NK-92 treated with Interleukin-12 subunit alpha and Interleukin-12 subunit beta, amount 100 ng/mL, for 24 hours (cell line): ENCODE data around the gene NEU1.
"Not testable (repeated sequence)": the region's sequence is repeated elsewhere in the genome, so short reads cannot be mapped to it uniquely, and the experiment has no call there.

Experiments
- DNase-seq: peaks from one replicate; lab custom pipeline; 2025; lab: John Stamatoyannopoulos, UW

Gene NEU1

DNA sequence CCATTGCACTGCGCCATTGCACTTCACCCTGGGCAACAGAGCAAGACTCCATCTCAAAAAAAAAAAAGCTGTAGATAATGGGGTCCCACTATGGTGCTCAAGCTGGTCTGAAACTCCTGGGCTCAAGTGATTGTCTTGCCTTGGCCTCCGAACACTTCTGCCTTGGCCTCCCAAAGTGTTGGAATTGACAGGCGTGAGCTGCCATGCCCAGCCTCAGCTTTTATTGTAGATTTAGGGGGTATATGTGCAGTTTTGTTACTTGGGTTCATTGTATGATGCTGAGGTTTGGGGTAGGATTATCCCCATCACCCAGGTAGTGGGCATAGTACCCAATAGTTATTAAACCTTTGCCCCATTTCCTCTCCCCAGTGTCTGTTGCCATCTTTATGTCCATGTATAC, 23.7 kb downstream of the NEU1 start:
- DNase-seq, result no peak

DNA sequence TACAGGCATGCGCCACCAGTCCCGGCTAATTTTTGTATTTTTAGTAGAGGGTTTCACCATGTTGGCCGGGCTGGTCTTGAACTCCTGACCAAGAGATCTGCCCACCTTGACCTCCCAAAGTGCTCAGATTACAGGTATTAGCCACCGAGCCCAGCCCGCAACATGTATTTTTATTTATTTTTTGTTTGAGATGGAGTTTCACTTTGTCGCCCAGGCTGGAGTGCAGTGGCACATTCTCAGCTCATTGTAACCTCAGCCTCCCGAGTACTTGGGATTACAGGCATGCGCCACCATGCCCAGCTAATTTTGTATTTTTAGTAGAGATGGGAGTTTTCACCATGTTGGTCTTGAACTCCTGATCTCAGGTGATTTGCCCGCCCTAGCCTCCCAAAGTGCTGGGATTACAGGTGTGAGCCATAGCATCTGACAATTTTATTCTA, 24.5 kb downstream of the NEU1 start:
- not testable (repeated sequence) for DNase-seq

DNA sequence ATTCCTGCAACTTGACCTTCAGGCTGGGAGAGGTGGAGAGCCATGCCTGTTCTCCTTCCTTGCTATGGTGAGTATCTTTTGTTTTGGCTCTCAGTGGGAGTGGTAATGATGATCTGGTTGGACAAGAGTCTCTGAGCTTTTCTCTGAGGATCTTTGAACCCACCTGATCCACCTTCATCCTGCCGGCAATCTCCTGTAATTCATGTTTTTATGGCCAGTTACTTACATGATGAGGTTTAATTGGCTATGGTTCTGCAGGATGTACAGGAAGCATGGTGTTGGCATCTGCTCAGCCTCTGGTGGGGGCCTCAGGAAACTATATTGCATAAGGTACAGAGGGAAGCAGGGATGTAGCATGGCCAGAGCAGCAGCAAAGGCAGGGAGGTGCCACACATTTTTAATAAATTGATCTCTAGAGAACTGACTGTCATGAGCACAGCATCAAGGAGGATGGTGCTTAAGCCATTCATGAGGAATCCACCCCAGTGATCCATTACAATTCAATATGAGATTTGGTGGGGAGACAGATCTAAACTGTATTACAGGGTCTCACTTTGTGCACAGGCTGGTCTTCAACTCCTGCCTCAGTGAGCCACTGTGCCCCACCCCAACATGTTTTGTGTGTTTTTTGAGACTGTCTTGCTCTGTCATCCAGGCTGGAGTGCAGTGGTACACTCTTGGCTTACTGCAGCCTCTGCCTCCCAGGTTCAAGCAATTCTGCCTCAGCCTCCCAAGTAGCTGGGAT, 25.1 kb downstream of the NEU1 start:
- no peak for DNase-seq

DNA sequence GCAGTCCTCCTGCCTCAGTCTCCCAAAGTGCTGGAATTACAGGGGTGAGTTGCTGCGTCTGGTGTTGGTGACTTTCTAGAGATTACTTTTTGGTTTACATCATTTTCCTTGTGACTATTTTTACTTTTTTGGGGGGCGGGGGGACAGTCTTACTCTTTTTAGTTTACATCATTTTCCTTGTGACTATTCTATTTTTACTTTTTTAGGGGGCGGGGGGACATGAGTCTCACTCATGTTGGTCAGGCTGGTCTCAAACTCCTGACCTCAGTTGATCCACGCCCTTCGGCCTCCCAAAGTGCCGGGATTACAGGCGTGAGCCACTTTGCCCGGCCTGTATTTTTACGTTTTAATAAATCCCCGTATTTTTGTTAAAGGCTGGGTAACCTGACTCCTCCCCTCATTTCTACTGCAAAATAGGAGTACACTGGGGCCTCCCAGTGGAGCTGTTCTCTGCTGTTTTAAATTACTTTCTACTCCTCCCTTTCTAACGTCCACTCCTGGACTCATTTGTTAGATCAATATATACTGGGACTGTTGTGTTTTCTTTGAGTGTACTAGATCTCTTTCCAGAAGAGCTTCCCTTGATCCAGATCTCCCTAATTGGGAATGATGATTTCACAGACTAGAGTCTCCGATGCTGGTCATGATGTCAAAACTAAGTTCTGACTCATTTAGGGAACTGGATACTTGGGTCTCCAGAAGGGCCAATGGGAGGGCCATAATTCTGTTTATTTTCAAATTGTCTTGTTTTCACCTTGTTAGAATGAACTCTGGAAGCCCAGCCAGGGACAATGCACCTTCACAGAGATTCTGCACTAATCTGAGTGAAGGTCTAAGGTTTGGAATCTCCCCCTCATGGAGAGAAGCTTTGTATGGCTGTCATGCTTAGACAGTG, 25.9 kb downstream of the NEU1 start:
- DNase-seq, result no peak

DNA sequence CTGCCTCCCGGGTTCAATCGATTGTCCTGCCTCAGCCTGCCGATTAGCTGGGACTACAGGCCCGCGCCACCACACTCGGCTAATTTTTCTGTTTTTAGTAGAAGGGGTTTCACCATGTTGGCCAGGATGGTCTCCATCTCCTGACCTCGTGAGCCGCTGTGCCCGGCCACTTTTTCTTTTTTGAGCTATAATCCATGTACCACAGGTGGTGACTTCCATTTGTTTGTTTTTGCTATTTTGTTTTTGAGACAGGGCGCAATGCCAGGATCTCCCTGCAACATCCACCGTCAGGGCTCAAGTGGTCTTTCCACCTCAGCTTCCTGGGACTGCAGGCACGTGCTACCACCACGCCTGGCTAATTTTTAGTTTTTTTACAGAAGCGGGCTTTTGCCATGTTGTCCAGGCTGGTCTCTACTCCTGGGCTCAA, 26.6 kb downstream of the NEU1 start:
- no peak for DNase-seq

DNA sequence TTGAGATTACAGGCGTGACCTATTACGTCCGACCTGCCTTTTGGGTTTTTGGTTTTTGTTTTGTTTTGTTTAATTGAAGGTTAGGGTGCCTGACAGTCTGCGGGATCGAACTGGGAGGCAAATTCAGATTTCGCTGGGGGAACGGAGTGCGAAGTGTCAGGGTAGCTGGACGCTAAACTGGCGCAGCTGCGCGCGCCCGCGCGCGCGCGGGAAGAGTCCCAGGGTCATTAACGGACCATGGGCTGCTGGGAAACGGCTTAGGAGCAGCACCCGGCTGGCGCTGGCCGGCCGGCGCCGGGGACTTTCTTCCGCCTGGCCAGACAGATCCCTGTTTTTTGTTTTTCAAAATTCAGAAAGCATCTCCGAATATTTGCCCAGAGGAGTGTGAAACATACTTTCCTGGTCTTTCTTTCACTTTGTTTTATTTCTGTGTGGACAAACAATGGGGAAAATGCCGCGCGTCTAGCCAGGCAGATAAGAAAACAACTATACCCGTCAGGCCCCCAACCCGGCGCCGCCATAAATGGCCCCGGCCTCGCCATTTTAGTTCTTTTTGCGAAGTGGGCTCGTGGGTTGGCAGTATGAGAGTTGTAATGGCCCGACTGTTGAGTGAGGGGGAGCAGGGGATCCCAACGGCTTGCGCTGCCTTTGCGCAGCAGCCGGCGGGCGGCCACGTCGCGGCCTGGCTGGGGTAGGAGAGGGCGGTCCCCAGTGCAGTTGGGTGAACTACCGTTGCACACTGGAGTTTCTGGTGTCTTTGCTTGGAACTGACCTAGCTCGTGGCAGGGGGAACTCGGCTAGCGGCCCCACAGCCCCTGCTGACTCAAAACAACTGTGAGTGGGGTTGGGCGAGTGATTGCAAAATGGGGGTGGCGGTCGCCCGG, 28.0 kb downstream of the NEU1 start:
- peak; percentile 74 for DNase-seq

DNA sequence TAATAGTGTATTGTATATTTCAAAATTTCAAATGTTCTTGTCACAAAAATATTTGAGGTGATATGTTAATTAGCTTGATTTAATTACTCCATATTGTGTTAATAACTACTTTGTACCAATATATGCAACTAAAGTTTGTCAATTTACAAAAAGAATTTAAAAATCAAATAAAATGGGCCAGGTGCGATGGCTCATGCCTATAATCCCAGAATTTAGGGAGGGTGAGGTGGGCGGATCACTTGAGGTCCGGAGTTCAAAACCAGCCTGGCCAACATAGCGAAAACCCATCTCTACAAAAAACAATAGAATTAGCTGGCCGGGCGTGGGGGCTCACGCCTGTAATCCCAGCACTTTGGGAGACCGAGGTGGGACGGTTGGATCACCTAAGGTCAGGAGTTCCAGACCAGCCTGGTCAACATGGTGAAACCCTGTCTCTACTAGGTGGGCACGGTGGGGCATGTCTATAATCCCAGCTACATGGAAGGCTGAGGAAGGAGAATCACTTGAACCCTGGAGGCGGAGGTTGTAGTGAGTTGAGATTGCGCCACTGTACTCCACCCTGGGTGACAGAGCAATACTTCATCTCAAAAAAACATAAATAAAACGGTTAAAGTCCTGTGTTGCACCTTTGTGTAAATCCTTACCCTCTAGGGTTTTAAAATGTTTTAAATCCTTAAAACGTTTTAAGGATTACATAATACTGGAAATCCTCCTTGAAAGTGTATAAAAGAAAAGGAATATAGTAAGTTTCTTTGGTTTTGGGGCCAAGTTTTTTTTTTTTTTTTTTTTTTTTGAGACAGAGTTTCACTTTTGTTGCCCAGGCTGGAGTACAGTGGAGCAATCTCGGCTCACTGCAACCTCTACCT, 31.0 kb downstream of the NEU1 start:
- no peak for DNase-seq

DNA sequence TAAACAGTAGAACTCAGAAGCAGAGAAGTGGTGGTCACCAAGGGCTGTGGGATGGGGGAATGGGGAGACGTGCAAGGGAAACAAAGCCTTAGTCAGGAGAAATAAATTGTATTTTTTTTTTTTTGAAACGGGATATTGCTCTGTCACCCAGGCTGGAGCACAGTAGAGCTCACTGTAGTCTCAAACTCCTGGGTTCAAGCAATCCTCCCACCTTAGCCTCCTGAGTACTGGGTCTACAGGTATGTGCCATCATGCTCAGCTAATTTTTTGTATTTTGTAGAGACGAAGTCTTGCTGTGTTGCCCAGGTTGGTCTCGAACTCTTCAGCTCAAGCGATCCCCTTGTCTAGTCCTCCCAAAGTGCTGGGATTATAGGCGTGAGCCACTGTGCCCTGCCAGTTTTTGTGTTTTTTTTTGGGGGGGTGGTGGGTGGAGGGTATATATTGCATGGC, 31.7 kb downstream of the NEU1 start:
- DNase-seq, result no peak

DNA sequence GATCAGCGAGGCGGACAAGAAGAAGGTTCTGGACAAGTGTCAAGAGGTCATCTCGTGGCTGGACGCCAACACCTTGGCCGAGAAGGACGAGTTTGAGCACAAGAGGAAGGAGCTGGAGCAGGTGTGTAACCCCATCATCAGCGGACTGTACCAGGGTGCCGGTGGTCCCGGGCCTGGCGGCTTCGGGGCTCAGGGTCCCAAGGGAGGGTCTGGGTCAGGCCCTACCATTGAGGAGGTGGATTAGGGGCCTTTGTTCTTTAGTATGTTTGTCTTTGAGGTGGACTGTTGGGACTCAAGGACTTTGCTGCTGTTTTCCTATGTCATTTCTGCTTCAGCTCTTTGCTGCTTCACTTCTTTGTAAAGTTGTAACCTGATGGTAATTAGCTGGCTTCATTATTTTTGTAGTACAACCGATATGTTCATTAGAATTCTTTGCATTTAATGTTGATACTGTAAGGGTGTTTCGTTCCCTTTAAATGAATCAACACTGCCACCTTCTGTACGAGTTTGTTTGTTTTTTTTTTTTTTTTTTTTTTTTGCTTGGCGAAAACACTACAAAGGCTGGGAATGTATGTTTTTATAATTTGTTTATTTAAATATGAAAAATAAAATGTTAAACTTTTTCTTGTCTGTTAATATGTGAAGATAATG, 32.9 kb downstream of the NEU1 start:
- no peak for DNase-seq

DNA sequence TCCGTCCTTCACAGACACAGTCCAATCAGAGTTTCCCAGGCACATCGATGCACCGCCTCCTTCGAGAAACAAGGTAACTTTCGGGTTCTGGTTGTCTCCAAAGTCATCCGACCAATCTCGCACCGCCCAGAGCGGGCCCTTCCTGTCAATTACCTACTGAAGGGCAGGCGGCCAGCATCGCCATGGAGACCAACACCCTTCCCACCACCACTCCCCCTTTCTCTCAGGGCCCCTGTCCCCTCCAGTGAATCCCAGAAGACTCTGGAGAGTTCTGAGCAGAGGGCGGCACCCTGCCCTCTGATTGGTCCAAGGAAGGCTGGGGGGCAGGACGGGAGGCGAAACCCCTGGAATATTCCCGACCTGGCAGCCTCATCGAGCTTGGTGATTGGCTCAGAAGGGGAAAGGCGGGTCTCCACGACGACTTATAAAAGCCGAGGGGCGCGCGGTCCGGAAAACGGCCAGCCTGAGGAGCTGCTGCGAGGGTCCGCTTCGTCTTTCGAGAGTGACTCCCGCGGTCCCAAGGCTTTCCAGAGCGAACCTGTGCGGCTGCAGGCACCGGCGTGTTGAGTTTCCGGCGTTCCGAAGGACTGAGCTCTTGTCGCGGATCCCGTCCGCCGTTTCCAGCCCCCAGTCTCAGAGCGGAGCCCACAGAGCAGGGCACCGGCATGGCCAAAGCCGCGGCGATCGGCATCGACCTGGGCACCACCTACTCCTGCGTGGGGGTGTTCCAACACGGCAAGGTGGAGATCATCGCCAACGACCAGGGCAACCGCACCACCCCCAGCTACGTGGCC, 35.1 kb downstream of the NEU1 start, which contains the start of gene HSPA1B:
Gene HSPA1B, plus strand, starts transcription at position 453 of the 794 bp plus-strand sequence. Its CDS starts 213 bp downstream, at position 666.
- DNase-seq, result peak; percentile 63

DNA sequence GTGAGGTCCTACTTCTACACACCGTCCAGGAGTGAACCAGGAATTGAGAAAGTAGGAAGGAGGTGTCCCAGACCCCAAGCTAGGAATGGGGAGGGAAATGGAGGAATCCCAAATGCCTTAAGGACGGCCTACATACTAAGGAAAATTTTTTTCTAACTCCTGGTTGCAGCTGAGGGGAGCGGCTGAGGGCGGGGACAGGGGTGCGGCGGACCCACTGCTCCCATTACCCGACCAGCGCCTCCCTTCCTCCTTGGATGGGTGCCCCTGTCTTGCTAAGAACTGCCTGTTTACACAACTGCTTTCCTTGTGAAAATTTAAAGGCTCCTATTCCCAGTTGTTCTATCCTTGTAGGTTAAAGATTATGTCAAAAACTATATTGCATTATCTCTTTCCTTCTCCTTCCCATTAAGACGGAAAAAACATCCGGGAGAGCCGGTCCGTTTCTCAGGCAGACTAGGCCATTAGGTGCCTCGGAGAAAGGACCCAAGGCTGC, 35.8 kb downstream of the NEU1 start:
- no peak for DNase-seq

DNA sequence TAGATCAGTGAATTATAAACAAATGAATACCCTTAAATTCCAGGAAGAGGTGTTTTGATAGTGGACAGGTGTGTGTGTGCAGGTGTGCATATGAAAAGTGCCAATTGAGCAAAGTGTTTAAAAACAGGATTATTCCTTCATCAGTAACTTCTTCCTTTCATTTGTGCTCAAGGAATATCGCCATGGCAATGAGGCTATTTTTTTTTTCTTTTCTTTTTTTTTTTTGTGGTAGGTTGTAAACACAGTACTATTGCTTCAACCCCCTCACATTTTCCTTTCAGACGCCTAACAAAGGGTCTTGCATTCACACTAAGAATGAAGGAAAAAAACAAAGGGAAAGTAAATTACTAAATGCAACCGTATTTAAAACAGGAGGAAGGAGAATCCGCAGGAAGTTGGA, 37.1 kb downstream of the NEU1 start:
- no peak for DNase-seq

DNA sequence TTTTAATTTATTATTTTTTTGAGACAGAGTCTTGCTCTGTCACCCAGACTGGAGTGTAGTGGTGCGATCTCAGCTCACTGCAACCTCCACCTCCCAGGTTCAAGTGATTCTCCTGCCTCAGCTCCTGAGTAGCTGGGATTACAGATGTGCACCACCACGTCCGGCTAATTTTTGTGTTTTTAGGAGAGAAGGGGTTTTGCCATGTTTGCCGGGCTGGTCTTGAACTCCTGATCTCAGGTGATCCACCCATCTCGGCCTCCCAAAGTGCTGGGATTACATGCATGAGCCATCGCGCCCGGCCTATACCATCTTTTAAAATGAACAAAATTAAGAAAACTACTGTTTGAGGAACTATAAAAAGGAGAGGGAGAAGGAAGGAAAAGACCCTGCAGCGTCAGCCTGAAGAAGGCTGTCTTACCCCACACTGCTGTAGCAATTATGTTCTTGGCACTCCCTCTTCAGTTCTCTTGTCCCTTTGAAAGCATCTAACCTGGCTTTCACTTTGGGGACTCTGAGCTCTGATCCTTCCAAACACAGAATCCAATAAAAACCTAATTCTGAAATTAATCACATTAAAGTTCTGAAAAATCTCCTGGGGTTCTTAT, 38.9 kb downstream of the NEU1 start:
- not testable (repeated sequence) for DNase-seq

DNA sequence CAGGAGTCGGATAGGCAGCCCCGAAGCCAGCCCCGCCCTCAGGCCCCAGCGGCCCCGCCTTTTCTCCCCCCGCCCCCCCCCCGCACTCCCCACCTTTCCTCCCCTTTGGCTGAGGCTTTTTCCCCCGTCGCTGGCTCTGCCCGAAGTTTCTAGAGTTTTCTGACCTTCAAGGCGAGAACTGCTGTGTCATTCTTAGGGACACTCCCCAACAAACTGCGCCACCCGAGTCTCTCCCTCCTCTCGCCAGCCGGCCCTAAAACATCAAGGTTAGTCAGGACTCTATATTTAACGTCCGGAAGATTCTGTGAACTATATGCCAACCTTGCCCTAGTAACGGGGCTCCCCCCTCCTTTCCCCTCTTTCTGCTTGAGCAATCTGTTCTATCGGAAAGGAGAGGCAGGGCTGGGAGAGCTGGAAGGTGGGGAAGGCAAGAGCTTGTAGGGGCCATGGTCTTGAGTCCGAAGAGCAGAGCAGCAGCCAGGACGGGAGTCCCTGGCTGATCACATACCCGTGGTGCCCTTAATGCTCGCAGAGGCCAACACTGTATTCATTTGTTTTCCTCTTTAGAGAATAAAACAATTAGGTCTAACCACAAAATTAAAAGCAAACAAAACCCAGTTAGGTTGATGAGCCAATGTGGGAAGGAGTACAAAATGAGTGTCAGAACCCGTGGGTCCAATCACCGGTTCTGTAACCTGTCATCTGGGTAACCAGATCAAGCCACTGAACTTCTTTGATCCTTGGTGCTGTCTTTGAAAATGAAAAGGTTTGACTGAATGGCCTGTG, 40.4 kb downstream of the NEU1 start:
- peak; percentile 70 for DNase-seq

DNA sequence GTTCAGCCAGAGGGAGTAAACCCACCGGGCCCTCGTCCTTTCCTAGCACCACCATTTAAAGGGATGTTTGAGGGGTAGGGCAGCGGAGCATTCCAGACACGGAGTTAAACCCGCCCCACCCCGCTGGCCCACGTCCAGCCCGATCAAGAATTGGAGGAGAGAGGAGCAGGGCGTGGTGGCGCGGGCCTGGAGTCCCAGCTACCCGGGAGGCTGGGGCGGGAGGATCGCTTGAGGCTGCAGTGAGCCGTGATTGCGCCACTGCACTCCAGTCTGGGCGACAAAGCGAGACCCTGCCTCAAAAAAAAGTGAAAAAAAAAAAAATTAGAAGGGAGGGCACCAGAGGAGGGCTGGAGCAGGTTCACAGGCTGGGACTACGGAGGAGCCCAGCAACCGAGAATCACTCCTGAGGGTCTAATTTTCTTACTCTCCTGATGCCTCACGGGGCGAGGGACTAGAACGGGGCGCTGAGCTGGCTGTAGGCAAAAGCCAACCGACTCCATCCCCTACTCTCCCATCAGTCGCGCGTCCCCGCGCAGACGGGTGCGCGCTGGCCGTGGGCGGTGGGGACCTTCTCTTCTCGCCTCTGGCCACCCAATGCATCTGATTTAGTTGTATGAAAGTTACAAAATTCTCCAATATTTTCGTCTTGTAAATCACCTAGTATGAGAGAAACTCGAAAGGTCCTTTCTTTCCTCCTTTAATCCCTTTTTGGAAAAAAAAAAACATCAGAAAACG, 41.2 kb downstream of the NEU1 start:
- DNase-seq, result peak; percentile 59

DNA sequence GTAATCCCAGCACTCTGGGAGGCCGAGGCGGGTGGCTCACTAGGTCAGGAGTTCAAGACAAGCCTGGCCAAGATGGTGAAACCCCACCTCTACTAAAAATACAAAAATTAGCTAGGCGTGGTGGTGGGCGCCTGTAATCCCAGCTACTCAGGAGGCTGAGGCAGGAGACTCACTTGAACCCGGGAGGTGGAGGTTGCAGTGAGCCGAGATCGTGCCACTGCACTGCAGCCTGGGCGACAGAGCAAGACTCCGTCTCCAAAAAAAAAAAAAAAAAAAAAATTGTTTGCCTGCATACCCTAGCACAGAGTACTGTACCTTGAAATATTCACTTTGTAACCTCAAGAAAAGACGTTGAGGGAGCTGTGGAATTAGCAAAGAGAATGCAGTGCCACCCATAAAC, 42.2 kb downstream of the NEU1 start:
- not testable (repeated sequence) for DNase-seq

DNA sequence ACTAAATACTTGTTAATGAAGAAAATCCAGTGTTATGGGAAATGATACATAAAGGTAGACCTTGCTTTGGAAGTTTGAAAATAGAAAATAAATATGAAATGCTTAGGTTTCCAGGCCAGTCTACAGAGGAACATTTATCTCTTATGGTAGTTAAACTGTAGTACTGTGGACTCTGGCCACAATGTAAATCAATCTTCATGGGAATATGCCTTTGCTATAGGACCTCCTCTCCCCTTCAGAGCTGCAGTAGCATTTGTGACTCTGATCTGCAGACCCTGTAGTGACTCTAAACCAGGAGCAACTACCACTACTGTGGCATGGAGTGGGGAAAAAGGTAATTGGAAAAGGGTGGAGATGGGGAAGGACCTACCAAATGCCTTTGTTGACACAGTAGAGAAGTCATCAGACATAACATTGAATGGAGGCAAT, 42.7 kb downstream of the NEU1 start:
- no peak for DNase-seq
